OCI-LY1 (cell line): ENCODE measurements around the gene TMEM178A.

Experiments used
- CTCF ChIP-seq: fragments of 200-600 bp; sonication (generic), shearing (Covaris generic); IDR thresholded peaks from 2 replicates; pipeline ENCODE4 v1.5.1; 2017; ENCODE audit warnings: mild to moderate bottlenecking, antibody characterized with exemption, low read length, moderate library complexity, mixed read lengths
- EZH2 ChIP-seq: fragments of 200-600 bp; sonication (generic), shearing (Covaris generic); IDR thresholded peaks from 2 replicates; pipeline ENCODE4 v1.8.0; 2017; ENCODE audit warnings: borderline replicate concordance, mixed run types, mild to moderate bottlenecking, antibody characterized with exemption, low read length, moderate library complexity, mixed read lengths

- TF ChIP-seq CTCF = no peak
- no peak for TF ChIP-seq EZH2
These were observed 2.4 kb upstream of the TMEM178A start for GRCh38 chr2:39663187-39663930.
